ENCODE data around the gene MATR3.

The MATR3 gene

GRCh38 chr5:139272471-139273321, 20.8 kb upstream of the MATR3 start:
- no peak for DNase-seq (ENCODE audit: low read depth in 2 of 3, low spot score in 1 of 3)

DNA sequence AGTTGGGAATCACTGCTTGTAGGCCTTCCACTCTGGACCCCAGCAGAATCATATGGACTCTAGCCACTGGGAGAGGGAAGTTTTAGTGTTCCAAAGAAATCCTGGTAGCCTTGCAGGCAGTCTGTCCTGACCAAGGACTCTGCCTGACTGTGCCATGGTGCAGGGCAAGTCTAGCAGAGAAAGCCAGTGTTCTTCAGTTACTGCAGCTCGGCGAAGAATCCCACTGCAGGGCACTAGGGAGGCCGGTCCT, 20.3 kb upstream of the MATR3 start:
- no peak for DNase-seq (ENCODE audit: low read depth in 2 of 3, low spot score in 1 of 3)

DNA sequence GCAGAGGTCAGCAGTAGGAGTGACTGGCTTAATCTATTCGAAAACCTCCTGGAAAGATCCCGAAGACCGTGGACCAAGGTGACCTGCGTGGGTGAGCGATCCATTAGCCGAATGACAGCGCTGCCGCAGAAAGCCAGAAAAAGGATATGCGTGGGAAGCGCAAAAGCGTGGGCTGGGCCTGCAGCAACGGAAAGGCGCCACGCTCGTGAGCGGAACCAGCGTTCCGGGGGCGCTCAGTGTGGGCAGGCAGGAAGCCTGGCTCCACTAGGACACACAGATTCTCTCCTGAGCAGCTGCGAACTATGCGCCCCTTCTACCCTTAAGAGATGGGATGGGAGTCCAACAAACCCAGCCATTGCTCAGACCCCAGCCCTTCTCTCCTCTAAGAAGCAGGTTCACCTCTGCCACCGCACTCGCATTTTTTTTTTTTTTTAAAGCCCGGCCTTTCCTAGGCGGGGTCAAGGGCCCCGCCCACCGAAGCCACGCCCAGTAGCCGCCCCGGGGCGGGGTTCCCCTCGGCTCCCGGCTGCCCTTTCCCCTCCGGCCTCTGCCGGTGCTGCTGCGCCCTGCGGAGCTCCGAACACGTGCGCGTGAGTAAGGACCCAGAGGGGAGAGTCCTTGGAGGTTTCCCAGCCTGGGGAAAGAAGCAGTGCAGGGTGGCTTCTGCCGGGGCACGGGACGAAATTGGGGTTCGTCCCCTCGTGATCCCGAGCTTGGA, 19.8 kb upstream of the MATR3 start:
- peak; percentile 83 to 87 (median 86) for DNase-seq (ENCODE audit: low read depth in 2 of 3, low spot score in 1 of 3)

- no peak for DNase-seq (ENCODE audit: low read depth in 2 of 3, low spot score in 1 of 3)
Observed at GRCh38 chr5:139275536-139275935, 18.0 kb upstream of the MATR3 start.

- DNase-seq (ENCODE audit: low read depth in 2 of 3, low spot score in 1 of 3), result no peak
Observed at GRCh38 chr5:139275956-139276355, 17.6 kb upstream of the MATR3 start.

DNA sequence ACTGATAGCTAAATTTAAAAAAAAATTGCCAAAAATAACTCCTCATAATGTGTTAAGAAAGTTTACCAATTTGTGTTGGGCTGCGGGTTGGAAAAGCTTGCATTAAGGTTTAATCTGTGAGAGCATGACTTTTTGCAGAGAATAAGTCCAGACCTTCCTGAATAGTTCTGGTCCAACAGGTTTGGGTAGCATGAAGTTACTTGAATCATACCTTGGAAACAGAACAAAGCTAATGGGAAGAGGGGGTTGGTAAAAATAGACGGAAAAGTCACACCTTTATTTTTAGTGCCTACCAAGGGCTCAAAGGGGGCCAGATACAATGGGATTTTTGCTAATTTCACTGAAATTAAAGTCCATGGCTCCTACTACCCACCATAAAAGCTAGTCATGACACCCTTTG, 17.1 kb upstream of the MATR3 start:
- no peak for DNase-seq (ENCODE audit: low read depth in 2 of 3, low spot score in 1 of 3)

- no peak for DNase-seq (ENCODE audit: low read depth in 2 of 3, low spot score in 1 of 3)
Observed at GRCh38 chr5:139277171-139277570, 16.4 kb upstream of the MATR3 start.

- DNase-seq (ENCODE audit: low read depth in 2 of 3, low spot score in 1 of 3), result no peak
Observed at GRCh38 chr5:139278540-139279274, 14.8 kb upstream of the MATR3 start.

- no peak for DNase-seq (ENCODE audit: low read depth in 2 of 3, low spot score in 1 of 3)
Observed at GRCh38 chr5:139282197-139282557, 11.4 kb upstream of the MATR3 start.

- DNase-seq (ENCODE audit: low read depth in 2 of 3, low spot score in 1 of 3), result no peak
Observed at GRCh38 chr5:139283252-139284166, 10.0 kb upstream of the MATR3 start.

- DNase-seq (ENCODE audit: low read depth in 2 of 3, low spot score in 1 of 3), result no peak
Observed at GRCh38 chr5:139284295-139284694, 9.2 kb upstream of the MATR3 start.

DNA sequence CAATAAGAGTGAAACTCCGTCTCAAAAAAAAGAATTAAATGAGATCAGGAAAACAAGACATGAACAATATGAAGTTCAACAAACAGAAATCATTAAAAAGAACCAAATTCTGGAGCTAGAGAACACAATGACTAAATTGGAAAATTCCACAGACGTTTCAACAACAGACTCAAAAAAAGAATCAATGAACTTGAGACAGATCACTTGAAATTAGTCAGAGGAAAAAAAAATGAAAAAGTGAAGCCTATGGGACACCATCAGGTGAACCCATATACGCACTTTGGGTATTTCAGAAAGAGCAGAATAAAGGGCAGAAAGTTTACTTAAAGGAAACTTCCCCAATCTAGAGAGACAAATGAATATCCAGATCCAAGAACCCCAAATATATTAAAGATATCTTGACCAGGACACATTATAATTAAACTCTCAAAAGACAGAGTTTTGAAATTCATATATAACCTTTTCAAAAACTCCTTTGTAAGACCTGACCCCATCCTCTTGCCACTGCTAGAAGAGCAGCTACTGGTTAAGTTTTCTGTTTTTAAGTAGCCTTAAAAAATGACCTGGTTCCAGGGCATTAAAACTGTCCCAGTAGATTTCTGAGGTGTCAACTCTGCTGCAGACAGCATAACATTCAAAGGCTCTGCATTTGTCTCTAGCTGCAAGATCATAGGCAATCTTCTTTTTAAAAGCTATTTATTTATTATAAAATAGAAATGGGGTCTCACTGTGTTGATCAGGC, 7.7 kb upstream of the MATR3 start:
- DNase-seq (ENCODE audit: low read depth in 2 of 3, low spot score in 1 of 3), result no peak

DNA sequence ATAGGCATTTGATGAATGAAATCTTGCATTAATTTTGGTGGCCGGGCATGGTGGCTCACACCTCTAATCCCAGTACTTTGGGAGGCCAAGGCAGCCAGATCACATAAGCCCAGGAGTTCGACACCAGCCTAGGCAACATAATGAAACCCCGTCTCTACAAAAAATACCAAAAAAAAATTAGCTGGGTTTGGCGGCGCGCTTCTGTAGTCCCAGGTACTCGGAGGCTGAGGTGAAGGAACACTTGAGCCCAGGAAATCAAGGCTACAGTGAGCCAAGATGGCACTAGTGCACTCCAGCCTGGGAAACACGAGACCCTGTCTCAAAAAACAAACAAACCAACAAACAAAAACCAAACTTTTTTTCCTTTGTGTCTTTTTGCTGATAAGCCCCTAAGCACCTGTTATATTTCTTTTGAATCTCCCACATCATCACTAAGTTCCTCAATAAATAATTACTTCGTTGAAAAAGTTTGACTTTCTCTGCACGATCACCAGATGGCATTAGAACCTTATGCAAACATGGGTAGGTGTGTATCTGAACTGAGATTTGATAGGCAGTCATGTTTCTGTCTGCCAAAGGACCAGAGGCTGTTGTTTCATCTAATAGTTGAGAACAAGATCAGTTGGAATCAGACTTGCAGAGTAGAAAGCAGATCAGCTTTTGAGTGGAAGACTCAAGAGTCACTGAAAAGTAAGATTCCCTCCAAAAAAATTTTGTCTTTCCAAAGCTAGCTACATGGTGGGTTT, 5.5 kb upstream of the MATR3 start:
- no peak for DNase-seq (ENCODE audit: low read depth in 2 of 3, low spot score in 1 of 3)

DNA sequence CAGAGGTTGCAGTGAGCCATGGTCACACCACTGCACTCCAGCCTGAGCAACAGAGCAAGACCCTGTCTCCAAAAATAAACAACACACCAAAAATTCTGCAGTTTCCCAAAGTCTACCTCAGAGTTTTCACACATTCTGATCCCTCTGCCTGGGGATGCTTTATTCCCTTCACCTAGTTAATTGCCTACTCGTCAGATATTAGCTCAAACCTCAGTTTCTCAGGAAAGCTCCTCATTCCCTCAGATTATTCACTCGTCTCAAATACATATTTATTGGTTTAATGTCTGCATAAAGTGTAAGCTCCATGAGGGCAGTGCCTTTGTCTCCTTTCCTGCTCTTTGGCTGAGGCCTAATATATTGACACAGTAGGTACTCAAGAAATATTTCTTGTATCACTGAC, 2.5 kb upstream of the MATR3 start:
- no peak for DNase-seq (ENCODE audit: low read depth in 2 of 3, low spot score in 1 of 3)

GRCh38 chr5:139293202-139293506, 386 bp upstream of the MATR3 start:
- no peak for DNase-seq (ENCODE audit: low read depth in 2 of 3, low spot score in 1 of 3)

DNA sequence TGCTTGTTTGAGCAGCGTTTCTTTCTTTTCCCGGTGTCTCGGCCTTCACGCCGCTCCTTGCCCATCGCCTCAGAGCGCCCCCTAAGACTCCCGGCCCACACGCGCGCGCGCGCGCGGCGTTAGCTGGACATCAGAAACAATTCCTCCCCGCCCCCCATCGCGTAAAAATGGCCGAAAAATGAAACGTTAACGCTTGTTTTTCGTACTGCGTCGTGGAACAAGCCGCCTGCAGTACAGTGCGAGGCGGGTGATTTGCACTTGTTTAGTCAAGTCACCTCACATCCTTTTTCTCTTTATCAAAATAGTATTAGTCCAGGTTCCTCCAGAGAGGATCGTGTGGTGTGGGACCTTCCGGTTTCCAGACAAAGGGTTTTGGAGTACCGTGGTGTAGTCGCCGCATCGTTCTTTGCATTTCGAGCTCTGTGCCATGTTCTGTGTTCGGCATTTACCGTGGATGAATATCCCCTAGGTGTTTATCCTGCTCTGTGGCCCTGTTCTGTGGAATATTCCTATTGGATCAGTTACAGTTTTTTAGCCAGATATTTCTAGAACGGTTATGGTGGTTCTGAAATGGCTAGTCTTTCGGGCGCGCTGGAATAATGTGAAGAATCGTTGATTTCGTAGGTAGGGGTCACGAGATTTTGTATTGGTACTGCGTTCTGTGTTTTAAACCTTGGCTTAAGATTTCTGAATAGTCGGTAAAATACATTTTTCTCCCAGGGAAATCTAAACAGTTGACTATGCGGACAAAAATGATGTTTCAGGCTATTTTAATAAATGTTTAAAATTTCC, 1.0 kb downstream of the MATR3 start:
- DNase-seq (ENCODE audit: low read depth in 2 of 3, low spot score in 1 of 3), result peak in 2 of 3 donors; percentile 46 to 49

DNA sequence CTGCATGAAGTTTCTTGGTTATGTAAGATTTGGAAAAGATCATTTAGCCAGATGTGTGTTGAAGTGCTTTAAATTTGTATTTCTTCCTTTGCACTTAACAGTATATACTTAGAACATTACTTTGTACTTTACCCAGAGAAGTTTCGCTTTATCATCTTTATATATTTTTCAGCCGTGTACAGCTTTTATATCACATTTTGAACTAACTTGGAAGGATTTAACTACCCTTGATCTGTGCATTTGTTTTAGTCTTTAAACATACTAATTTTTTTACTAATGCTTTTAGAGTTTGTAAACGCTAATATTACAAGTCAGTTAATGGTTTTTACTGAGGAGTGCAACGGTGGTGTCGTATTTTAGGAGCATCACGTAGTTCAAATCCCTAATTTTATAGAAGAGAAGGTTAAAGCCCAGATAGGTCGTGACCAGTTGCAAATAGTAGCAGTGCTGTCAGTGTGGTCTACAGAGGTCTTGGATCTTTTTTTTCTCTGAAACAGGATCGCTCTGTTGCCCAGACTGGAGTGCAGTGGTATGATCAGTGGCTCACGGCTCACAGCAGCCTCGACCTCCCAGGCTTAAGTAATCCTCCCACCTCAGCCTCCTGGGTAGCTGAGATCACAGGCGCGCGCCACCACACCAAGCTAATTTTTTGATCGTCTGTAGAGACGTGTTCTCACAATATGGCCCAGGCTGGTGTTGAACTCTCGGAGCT, 2.0 kb downstream of the MATR3 start:
- DNase-seq (ENCODE audit: low read depth in 2 of 3, low spot score in 1 of 3), result no peak

- no peak for DNase-seq (ENCODE audit: low read depth in 2 of 3, low spot score in 1 of 3)
Observed at GRCh38 chr5:139296198-139296597, 2.7 kb downstream of the MATR3 start.

Data from stimulated activated CD4-positive, alpha-beta T cell treated with anti-CD3 and anti-CD28 coated beads, Interleukin-12 subunit alpha, Interleukin-12 subunit beta, amount 100 ng/mL, for 48 hours (primary cell).